Measurements from ENCODE around the gene DENND4B.
"Not testable (repeated sequence)": the region's sequence is repeated elsewhere in the genome, so short reads cannot be mapped to it uniquely, and the experiment has no call there.

The DENND4B gene

DNA sequence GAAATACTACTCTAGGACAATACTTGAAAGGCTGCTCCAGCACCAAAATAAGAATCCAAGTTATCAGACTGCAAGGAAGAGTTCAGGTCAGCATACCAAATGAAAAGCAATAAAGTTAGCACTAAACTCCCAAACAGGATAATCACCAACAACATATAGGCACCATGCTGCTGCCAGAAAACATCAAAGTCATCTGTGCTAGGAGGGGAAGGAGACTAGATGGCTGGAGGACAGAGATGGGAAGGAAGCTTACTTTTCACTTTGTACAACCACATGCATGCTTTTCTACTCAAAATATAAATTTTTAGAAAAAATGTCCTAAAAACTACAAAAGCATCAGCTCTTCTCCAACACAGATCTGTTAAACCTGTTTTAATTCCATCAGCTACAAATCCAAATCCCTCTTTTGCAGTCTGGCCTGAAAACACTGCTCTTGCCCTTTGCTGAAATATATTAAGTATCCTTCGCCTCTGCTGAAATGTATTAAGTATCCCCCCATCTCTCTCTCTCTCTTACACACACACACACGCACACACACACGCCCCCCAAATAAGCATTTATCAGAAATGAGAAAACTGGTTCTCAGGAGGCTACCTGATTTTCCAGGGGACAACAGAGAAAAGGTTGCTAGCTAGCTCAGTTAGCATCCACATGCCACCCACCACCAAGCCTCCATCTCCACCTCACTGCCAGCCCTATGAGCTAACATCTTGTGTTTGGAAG lies 25.3 kb downstream of the DENND4B start:
- Mint-ChIP-seq H3K27me3 (no peaks in the 10 kb centered on the region), H3K36me3 (ENCODE audit: low read depth) (peaks cover 36% of the 10 kb centered on the region), H3K27ac (peak overlapping the region; percentile 92), H3K9me3 (no peaks in the 10 kb centered on the region), H3K4me1 (ENCODE audit: low read depth) (peaks cover 51% of the 10 kb centered on the region), H3K4me3 (peak overlapping the region; percentile 95)
- intact Hi-C loops (cut with micrococcal nuclease) = loop anchor here (5.0 to 10.0 kb wide), 2 partner anchors 66 to 116 kb away; partner anchors contain the start of gene RAB13

DNA sequence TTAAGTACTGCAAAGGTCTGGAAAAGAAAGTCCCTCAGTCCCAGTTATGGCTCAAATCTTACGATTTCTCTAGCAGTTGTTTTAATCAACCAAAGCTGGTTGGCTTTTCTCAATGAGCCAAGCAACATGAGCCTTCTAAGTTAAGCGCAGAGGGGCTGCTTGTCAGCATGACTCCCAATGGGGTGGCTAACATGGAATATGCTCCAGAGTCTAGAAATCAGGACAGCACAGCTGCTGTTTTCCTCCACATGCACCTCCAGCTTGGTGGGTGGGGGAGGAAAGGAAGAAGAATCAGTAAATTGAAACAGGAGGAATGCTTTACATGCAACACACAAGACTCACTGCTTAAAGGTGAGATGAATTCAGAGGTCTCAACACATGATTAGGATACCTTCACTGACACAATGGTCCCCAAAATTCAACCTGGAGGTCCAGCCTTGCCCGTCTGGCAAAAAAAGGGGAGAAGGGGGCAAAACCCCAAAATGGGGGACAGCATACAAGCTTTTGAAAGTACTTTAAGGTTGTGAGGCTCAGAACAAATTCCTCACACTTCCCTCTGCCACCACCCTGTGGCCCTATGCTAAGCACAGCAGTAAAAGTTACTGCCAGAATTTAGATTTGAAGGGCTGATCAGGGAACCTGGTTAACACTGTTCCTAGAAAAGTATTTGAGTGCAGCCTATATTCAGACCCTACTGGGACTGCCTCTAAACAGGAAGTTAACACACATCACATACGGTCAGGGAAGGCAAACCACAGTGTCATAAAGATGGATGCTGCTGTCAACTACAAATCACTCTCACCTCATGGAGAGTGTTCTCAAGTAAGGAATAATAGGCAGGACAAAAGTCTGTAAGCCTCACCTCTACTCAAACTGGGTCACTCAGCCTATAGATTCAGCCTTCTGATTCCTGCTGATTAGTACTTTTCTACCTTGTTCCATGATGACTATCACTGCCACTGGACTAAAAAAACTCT lies 26.4 kb downstream of the DENND4B start:
- Mint-ChIP-seq H3K27me3 (no peaks in the 10 kb centered on the region), H3K4me3 (peak overlapping the region; percentile 30), H3K4me1 (ENCODE audit: low read depth) (peaks cover 55% of the 10 kb centered on the region), H3K36me3 (ENCODE audit: low read depth) (peaks cover 46% of the 10 kb centered on the region), H3K27ac (peak overlapping the region; percentile 92), H3K9me3 (no peaks in the 10 kb centered on the region)
- intact Hi-C loops (cut with micrococcal nuclease) = loop anchor here (5.0 to 10.0 kb wide), 2 partner anchors 67 to 115 kb away; partner anchors contain the start of gene RAB13

- Mint-ChIP-seq H3K4me1 (ENCODE audit: low read depth) (peaks cover 42% of the 10 kb centered on the region), H3K9me3 (no peaks in the 10 kb centered on the region), H3K36me3 (ENCODE audit: low read depth) (peaks cover 46% of the 10 kb centered on the region), H3K27me3 (no peaks in the 10 kb centered on the region), H3K27ac (no peak overlapping the region), H3K4me3 (no peak overlapping the region)
- intact Hi-C loops (cut with micrococcal nuclease) = no loop called here
Observed at GRCh38 chr1:153916297-153916696, 30.2 kb downstream of the DENND4B start.

DNA sequence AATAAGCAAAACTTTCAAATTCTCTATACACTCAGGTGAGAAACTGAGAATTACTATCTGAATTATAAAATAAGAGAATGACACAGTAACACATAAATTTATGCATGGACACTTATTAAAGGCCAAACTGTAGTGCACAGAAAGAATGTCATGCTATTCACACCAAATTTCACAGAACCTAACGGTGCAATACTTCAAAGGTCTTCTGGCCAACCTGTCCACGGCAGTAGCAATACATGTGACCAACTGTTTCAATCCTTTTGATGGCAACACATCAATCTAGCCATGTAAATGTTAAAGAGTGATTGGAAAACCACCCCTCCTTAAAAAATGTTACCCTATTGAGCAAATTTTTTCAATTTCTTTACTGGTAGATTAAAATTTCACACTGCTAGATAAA lies 34.2 kb downstream of the DENND4B start:
- H3K4me3 Mint-ChIP-seq = no peak overlapping the region
- peaks cover 15% of the 10 kb centered on the region for H3K4me1 Mint-ChIP-seq (ENCODE audit: low read depth)
- no peaks in the 10 kb centered on the region for H3K9me3 Mint-ChIP-seq
- H3K27ac Mint-ChIP-seq = no peak overlapping the region
- intact Hi-C loops (cut with micrococcal nuclease) = no loop called here
- H3K36me3 Mint-ChIP-seq (ENCODE audit: low read depth) = peaks cover 52% of the 10 kb centered on the region
- H3K27me3 Mint-ChIP-seq = no peaks in the 10 kb centered on the region

DNA sequence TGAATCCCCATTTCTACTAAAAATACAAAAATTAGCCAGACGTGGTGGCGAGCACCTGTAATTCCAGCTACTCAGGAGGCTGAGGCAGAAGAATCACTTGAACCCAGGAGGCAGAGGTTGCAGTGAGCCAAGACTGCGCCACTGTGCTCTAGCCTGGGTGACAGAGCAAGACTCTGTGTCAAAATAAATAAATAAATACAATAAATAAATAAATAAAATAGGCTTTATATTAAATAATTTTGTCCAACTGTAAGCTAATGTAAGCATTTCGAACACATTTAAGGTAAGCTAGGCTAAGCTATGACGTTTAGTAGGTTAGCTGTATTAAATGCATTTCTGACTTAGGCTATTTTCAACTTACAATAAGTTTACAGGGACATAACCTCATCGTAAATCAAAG lies 36.0 kb downstream of the DENND4B start:
- H3K36me3 Mint-ChIP-seq (ENCODE audit: low read depth) = peaks cover 51% of the 10 kb centered on the region
- H3K27me3 Mint-ChIP-seq; H3K9me3 Mint-ChIP-seq; intact Hi-C loops (cut with micrococcal nuclease); H3K4me3 Mint-ChIP-seq; H3K27ac Mint-ChIP-seq: not testable (repeated sequence)
- H3K4me1 Mint-ChIP-seq (ENCODE audit: low read depth) = peaks cover 15% of the 10 kb centered on the region

GRCh38 chr1:153908071-153908470 lies 38.4 kb downstream of the DENND4B start:
- Mint-ChIP-seq H3K4me1 (ENCODE audit: low read depth) (peaks cover 24% of the 10 kb centered on the region), H3K36me3 (ENCODE audit: low read depth) (peaks cover 48% of the 10 kb centered on the region), H3K4me3 (no peak overlapping the region), H3K27ac (no peak overlapping the region), H3K9me3 (no peaks in the 10 kb centered on the region), H3K27me3 (no peaks in the 10 kb centered on the region)
- intact Hi-C loops (cut with micrococcal nuclease) = no loop called here

GRCh38 chr1:153907134-153907533 lies 39.4 kb downstream of the DENND4B start:
- no peak overlapping the region for H3K4me3 Mint-ChIP-seq
- H3K9me3 Mint-ChIP-seq = no peaks in the 10 kb centered on the region
- H3K4me1 Mint-ChIP-seq (ENCODE audit: low read depth) = peaks cover 24% of the 10 kb centered on the region
- peaks cover 55% of the 10 kb centered on the region for H3K36me3 Mint-ChIP-seq (ENCODE audit: low read depth)
- H3K27me3 Mint-ChIP-seq = no peaks in the 10 kb centered on the region
- no peak overlapping the region for H3K27ac Mint-ChIP-seq
- intact Hi-C loops (cut with micrococcal nuclease) = no loop called here

- no peak overlapping the region for H3K4me3 Mint-ChIP-seq
- no peak overlapping the region for H3K27ac Mint-ChIP-seq
- H3K9me3 Mint-ChIP-seq = no peaks in the 10 kb centered on the region
- H3K36me3 Mint-ChIP-seq (ENCODE audit: low read depth) = peaks cover 49% of the 10 kb centered on the region
- H3K4me1 Mint-ChIP-seq (ENCODE audit: low read depth) = peaks cover 21% of the 10 kb centered on the region
- intact Hi-C loops (cut with micrococcal nuclease) = no loop called here
- no peaks in the 10 kb centered on the region for H3K27me3 Mint-ChIP-seq
Observed at GRCh38 chr1:153906396-153906795, 40.1 kb downstream of the DENND4B start.

DNA sequence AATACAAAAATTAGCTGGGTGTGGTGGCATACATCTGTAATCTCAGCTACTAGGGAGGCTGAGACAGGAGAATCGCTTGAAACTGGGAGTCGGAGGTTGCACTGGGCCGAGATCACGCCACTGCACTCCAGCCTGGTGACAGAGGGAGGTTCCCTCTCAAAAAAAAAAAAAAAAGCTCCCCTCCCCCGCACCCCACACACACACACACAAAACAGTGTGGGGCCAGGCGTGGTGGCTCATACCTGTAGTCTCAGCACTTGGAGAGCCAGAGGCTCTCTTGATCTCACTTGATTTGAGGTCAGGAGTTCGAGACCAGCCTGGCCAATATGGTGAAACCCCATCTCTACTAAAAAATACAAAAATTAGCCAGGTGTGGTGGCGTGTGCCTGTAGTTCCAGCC lies 40.6 kb downstream of the DENND4B start:
- H3K4me3 Mint-ChIP-seq; H3K27me3 Mint-ChIP-seq; H3K27ac Mint-ChIP-seq; intact Hi-C loops (cut with micrococcal nuclease); H3K9me3 Mint-ChIP-seq: not testable (repeated sequence)
- Mint-ChIP-seq H3K36me3 (ENCODE audit: low read depth) (peaks cover 44% of the 10 kb centered on the region), H3K4me1 (ENCODE audit: low read depth) (peaks cover 16% of the 10 kb centered on the region)

- Mint-ChIP-seq H3K27me3 (no peaks in the 10 kb centered on the region), H3K9me3 (no peaks in the 10 kb centered on the region), H3K27ac (no peak overlapping the region), H3K36me3 (ENCODE audit: low read depth) (peaks cover 44% of the 10 kb centered on the region), H3K4me1 (ENCODE audit: low read depth) (peaks cover 15% of the 10 kb centered on the region), H3K4me3 (no peak overlapping the region)
- intact Hi-C loops (cut with micrococcal nuclease) = no loop called here
Observed at GRCh38 chr1:153903841-153904455, 42.6 kb downstream of the DENND4B start.

- Mint-ChIP-seq H3K27me3 (no peaks in the 10 kb centered on the region), H3K36me3 (ENCODE audit: low read depth) (peaks cover 53% of the 10 kb centered on the region), H3K4me3 (no peak overlapping the region), H3K4me1 (ENCODE audit: low read depth) (peaks cover under 1% of the 10 kb centered on the region), H3K27ac (no peak overlapping the region), H3K9me3 (no peaks in the 10 kb centered on the region)
- intact Hi-C loops (cut with micrococcal nuclease) = no loop called here
Observed at GRCh38 chr1:153899509-153899908, 47.0 kb downstream of the DENND4B start.

DNA sequence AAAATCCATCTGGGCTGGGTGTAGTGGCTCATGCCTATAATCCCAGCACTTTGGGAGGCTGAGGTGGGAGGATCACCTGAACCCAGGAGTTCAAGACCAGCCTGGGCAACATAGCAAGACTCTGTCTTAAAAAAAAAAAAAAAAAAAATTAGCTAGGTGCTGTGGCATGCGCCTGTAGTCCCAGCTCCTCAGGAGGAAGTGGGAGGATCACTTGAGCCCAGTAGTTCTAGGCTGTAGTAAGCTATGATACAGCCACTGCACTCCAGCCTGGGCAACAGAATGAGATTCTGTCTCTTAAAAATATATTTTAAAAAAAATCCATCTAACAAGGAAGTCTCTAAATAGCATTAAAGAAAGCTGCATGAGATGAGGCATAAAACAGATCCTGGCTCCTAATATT lies 50.7 kb downstream of the DENND4B start:
- H3K9me3 Mint-ChIP-seq; H3K27me3 Mint-ChIP-seq; H3K27ac Mint-ChIP-seq; H3K4me1 Mint-ChIP-seq (ENCODE audit: low read depth); intact Hi-C loops (cut with micrococcal nuclease); H3K4me3 Mint-ChIP-seq: not testable (repeated sequence)
- H3K36me3 Mint-ChIP-seq (ENCODE audit: low read depth) = peaks cover 64% of the 10 kb centered on the region

DNA sequence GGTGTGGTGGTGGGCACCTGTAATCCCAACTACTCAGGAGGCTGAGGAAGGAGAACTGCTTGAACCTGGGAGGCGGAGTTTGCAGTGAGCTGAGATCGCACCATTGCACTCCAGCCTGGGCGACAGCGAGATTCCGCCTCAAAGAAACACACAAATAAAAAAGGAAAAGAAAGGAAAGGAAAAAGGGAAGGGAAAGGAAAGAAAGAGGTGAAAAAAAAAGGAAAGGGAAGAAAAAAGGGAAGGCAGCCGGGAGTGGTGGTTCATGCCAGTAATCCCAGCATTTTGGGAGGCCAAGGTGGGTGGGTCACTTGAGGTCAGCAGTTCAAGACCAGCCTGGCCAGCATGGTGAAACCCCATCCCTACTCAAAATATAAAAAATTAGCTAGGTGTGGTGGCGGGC lies 55.5 kb downstream of the DENND4B start:
- H3K4me3 Mint-ChIP-seq; intact Hi-C loops (cut with micrococcal nuclease); H3K27ac Mint-ChIP-seq; H3K27me3 Mint-ChIP-seq; H3K9me3 Mint-ChIP-seq: not testable (repeated sequence)
- Mint-ChIP-seq H3K4me1 (ENCODE audit: low read depth) (peaks cover 27% of the 10 kb centered on the region), H3K36me3 (ENCODE audit: low read depth) (peaks cover 71% of the 10 kb centered on the region)

GRCh38 chr1:153888533-153888932 lies 58.0 kb downstream of the DENND4B start:
- peak overlapping the region; percentile 4 for H3K4me3 Mint-ChIP-seq
- no peaks in the 10 kb centered on the region for H3K9me3 Mint-ChIP-seq
- peak overlapping the region; percentile 61 for H3K27ac Mint-ChIP-seq
- intact Hi-C loops (cut with micrococcal nuclease) = no loop called here
- H3K27me3 Mint-ChIP-seq = no peaks in the 10 kb centered on the region
- H3K36me3 Mint-ChIP-seq (ENCODE audit: low read depth) = peaks cover 70% of the 10 kb centered on the region
- peaks cover 27% of the 10 kb centered on the region for H3K4me1 Mint-ChIP-seq (ENCODE audit: low read depth)
